HG03457 (cell line): ENCODE data around the gene TBC1D3I.
"Not testable (repeated sequence)": the region's sequence is repeated elsewhere in the genome, so short reads cannot be mapped to it uniquely, and the experiment has no call there.

Experiments used
- ATAC-seq: cut with Tn5 transposase; IDR thresholded peaks from one replicate; pipeline ENCODE4 v1.9.1; 2021; ENCODE audit warnings: moderate number of reproducible peaks; ENCODE audit not compliant: unreplicated experiment

TBC1D3I gene

DNA sequence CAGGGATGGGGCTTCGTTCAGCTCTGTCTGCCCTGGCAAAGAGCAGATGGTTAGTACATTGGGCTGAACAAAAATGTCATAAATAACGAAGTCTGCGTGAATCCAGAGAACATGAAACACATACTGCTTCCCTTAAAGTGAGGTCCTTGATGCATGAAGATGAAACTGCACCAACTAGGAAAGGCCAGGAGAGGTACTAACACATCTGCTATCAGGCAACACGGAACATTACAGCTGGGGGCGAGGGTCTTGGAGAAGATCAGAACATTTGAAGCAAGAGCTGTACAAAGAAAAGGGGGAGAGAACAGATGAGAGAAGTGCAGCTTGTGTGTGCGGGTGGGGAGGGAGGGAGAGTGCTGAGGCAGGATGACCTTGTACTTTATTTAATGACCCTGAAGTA is 57.0 kb downstream of the TBC1D3I start:
- not testable (repeated sequence) for ATAC-seq

DNA sequence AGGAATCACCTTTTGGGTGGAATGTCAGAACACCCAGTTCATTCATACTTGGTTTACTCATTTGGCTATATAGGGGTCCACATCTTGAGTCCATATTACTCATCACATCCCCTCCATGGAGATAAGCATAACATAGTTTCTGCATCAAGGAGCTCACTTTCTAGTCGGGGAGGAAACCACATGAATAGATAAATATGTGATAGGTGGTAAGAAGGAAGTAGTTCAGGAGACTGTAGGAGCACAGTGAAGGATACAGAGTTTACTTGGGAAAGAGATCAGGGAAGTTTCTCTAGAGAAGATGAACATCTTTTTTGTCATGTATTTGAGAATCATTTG is 57.9 kb downstream of the TBC1D3I start:
- ATAC-seq = not testable (repeated sequence)

DNA sequence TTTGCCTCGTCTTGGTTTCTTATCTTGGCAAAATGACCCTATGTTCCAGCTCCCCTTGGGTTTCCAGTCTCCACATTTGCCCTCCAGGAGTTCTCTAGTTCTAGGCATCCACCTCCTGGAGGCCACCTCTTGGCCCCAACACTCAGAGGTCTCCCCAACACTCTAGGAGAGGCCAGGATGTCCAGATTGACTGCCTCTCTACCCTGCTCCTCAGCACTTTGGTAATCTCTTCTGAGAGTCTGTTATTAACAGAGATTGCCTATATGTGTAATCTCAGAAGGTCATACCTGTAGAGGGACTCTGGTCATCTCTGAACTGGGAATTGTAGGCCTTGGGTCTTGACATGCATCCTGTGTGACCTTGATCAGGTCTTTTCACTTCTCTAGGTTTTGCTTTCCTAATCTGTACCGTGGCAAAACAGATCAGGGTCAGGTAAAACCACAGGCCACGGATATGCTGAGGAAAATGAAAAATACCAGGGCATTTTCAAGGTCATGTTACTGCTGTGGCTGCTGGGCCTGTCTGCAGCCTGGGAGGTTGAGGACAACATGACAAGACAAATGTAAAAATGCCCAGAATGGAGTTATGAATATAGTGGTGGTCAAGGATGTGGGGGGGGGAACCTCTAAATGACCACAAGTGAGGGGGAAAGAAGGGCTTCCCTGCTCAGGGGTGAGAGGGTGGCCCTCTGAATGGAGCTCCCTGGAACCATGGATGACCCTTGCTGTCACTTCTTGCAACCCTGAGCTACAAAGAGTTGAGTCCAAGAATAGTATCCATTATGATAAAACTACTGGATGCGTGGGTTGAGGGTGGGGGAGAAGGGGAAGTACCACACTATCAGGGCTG is 58.5 kb downstream of the TBC1D3I start:
- ATAC-seq = no peak

DNA sequence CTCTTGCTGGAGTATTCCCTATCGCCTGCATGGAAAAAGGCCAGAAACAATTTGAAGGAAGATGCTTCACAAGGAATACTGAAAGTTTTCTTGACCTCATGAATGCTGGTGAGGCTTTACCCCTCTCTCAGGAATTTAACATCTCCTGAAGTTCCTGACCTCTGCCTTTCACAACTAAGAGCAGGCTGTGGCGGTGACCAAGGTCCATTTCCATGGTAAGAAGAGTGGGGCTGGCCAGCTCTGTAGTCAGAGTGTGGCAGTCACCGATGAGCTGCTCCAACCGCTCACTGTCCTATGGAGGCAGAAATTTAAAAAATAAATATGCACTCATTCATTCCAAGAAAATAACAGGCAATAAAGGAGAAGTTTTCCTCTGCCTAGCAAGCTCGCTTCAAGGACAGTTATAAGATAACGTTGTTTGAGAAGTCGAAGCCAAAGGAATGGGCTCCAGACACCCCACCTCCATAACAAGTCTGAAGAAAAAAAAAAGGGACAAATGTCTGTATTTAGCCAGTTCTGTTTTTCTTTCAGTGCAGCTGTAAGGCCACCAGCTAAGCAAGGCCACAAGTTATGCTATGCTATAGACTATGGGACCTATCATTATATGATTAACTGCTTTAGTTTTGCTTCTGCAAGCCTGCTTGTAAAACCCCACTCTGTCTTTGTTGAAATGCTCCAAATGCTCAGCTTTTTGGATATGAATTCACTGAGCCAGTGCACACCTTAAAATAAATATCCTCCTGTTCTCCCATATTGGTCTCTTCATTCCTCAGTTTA is 59.5 kb downstream of the TBC1D3I start:
- no peak for ATAC-seq
